BLaER1 (cell line): Measurements from ENCODE around the gene KCNJ10.

Experiments
- H3K27ac ChIP-seq: shearing (Covaris generic); formaldehyde crosslinking; 2 replicates; pipeline ENCODE4 v1.8.1; 2022
- H3K27me3 ChIP-seq: shearing (Covaris generic); formaldehyde crosslinking; 2 replicates; pipeline ENCODE4 v1.8.1; 2022
- H3K36me3 ChIP-seq: shearing (Covaris generic); formaldehyde crosslinking; 2 replicates; pipeline ENCODE4 v1.8.1; 2022
- H3K4me1 ChIP-seq: shearing (Covaris generic); formaldehyde crosslinking; 2 replicates; pipeline ENCODE4 v1.8.1; 2022
- H3K4me2 ChIP-seq: shearing (Covaris generic); formaldehyde crosslinking; 2 replicates; pipeline ENCODE4 v1.8.1; 2022
- H3K4me3 ChIP-seq: shearing (Covaris generic); formaldehyde crosslinking; 2 replicates; pipeline ENCODE4 v1.8.1; 2022
- H3K9ac ChIP-seq: shearing (Covaris generic); formaldehyde crosslinking; 2 replicates; pipeline ENCODE4 v1.8.1; 2022
- H3K9me3 ChIP-seq: shearing (Covaris generic); formaldehyde crosslinking; 2 replicates; pipeline ENCODE4 v1.8.1; 2022
- H4K20me1 ChIP-seq: shearing (Covaris generic); formaldehyde crosslinking; 2 replicates; pipeline ENCODE4 v1.8.1; 2022
- Cebpa-rat ChIP-seq: shearing (Covaris generic); IDR thresholded peaks from 2 replicates; pipeline ENCODE4 v1.8.1; 2022

The KCNJ10 gene

GRCh38 chr1:159985473-159985872 is 84.5 kb downstream of the KCNJ10 start:
- Histone ChIP-seq H3K36me3 (no peaks in the 10 kb centered on the region), H3K9ac (no peak overlapping the region), H3K27ac (no peak overlapping the region), H3K4me2 (no peak overlapping the region), H3K27me3 (no peaks in the 10 kb centered on the region), H3K9me3 (no peaks in the 10 kb centered on the region), H4K20me1 (no peaks in the 10 kb centered on the region), H3K4me1 (no peaks in the 10 kb centered on the region), H3K4me3 (no peak overlapping the region)
- no peak for TF ChIP-seq Cebpa-rat

GRCh38 chr1:159983681-159984080 is 86.3 kb downstream of the KCNJ10 start:
- H3K27me3 ChIP-seq: no peaks in the 10 kb centered on the region
- no peaks in the 10 kb centered on the region for H4K20me1 ChIP-seq
- H3K4me3 ChIP-seq: no peak overlapping the region
- no peak overlapping the region for H3K9ac ChIP-seq
- TF ChIP-seq Cebpa-rat: no peak
- no peaks in the 10 kb centered on the region for H3K9me3 ChIP-seq
- no peak overlapping the region for H3K27ac ChIP-seq
- no peak overlapping the region for H3K4me2 ChIP-seq
- no peaks in the 10 kb centered on the region for H3K36me3 ChIP-seq
- H3K4me1 ChIP-seq: no peaks in the 10 kb centered on the region

- no peaks in the 10 kb centered on the region for H3K4me1 ChIP-seq
- H3K36me3 ChIP-seq: no peaks in the 10 kb centered on the region
- no peaks in the 10 kb centered on the region for H4K20me1 ChIP-seq
- no peak overlapping the region for H3K4me2 ChIP-seq
- TF ChIP-seq Cebpa-rat: no peak
- H3K9ac ChIP-seq: no peak overlapping the region
- no peaks in the 10 kb centered on the region for H3K27me3 ChIP-seq
- H3K27ac ChIP-seq: no peak overlapping the region
- H3K9me3 ChIP-seq: no peaks in the 10 kb centered on the region
- no peak overlapping the region for H3K4me3 ChIP-seq
Measured at GRCh38 chr1:159982280-159982679, 87.7 kb downstream of the KCNJ10 start.

- no peaks in the 10 kb centered on the region for H3K9me3 ChIP-seq
- H3K27me3 ChIP-seq: no peaks in the 10 kb centered on the region
- H3K4me2 ChIP-seq: no peak overlapping the region
- no peak overlapping the region for H3K27ac ChIP-seq
- TF ChIP-seq Cebpa-rat: no peak
- H3K4me3 ChIP-seq: no peak overlapping the region
- H3K36me3 ChIP-seq: no peaks in the 10 kb centered on the region
- H3K4me1 ChIP-seq: no peaks in the 10 kb centered on the region
- no peak overlapping the region for H3K9ac ChIP-seq
- H4K20me1 ChIP-seq: no peaks in the 10 kb centered on the region
Measured at GRCh38 chr1:159981351-159982055, 88.5 kb downstream of the KCNJ10 start.

GRCh38 chr1:159980786-159981185 is 89.2 kb downstream of the KCNJ10 start:
- Histone ChIP-seq H3K9me3 (no peaks in the 10 kb centered on the region), H3K4me1 (no peaks in the 10 kb centered on the region), H3K9ac (no peak overlapping the region), H3K36me3 (no peaks in the 10 kb centered on the region), H4K20me1 (no peaks in the 10 kb centered on the region), H3K27ac (no peak overlapping the region), H3K27me3 (no peaks in the 10 kb centered on the region), H3K4me3 (no peak overlapping the region), H3K4me2 (no peak overlapping the region)
- TF ChIP-seq Cebpa-rat: no peak

- Histone ChIP-seq H3K4me3 (no peak overlapping the region), H3K9ac (no peak overlapping the region), H3K36me3 (no peaks in the 10 kb centered on the region), H3K27me3 (no peaks in the 10 kb centered on the region), H3K4me1 (no peaks in the 10 kb centered on the region), H3K4me2 (no peak overlapping the region), H4K20me1 (no peaks in the 10 kb centered on the region), H3K9me3 (no peaks in the 10 kb centered on the region), H3K27ac (no peak overlapping the region)
- no peak for TF ChIP-seq Cebpa-rat
Measured at GRCh38 chr1:159980076-159980475, 89.9 kb downstream of the KCNJ10 start.

- Histone ChIP-seq H3K27me3 (no peaks in the 10 kb centered on the region), H3K27ac (no peak overlapping the region), H3K9ac (no peak overlapping the region), H3K4me3 (no peak overlapping the region), H3K4me2 (no peak overlapping the region), H3K36me3 (no peaks in the 10 kb centered on the region), H3K9me3 (no peaks in the 10 kb centered on the region), H3K4me1 (no peaks in the 10 kb centered on the region), H4K20me1 (no peaks in the 10 kb centered on the region)
- TF ChIP-seq Cebpa-rat: no peak
Measured at GRCh38 chr1:159979257-159979656, 90.7 kb downstream of the KCNJ10 start.

- H3K27me3 ChIP-seq: no peaks in the 10 kb centered on the region
- no peaks in the 10 kb centered on the region for H4K20me1 ChIP-seq
- TF ChIP-seq Cebpa-rat: no peak
Measured at GRCh38 chr1:159978107-159978398, 91.9 kb downstream of the KCNJ10 start.

GRCh38 chr1:159977364-159978106 is 92.4 kb downstream of the KCNJ10 start:
- Histone ChIP-seq H3K36me3 (no peaks in the 10 kb centered on the region), H3K4me1 (no peaks in the 10 kb centered on the region)
- TF ChIP-seq Cebpa-rat: no peak

More at GRCh38 chr1:159978107-159978398, 91.9 kb downstream of the KCNJ10 start:
- no peaks in the 10 kb centered on the region for H3K36me3 ChIP-seq
- no peaks in the 10 kb centered on the region for H3K9me3 ChIP-seq
- no peak overlapping the region for H3K4me3 ChIP-seq
- no peak overlapping the region for H3K27ac ChIP-seq
- no peaks in the 10 kb centered on the region for H3K4me1 ChIP-seq
- no peak overlapping the region for H3K9ac ChIP-seq
- H3K4me2 ChIP-seq: no peak overlapping the region

GRCh38 chr1:159974350-159974965 is 95.5 kb downstream of the KCNJ10 start:
- no peaks in the 10 kb centered on the region for H3K27me3 ChIP-seq
- H3K9ac ChIP-seq: no peak overlapping the region
- H4K20me1 ChIP-seq: no peaks in the 10 kb centered on the region
- no peaks in the 10 kb centered on the region for H3K36me3 ChIP-seq
- H3K9me3 ChIP-seq: no peaks in the 10 kb centered on the region
- no peak for TF ChIP-seq Cebpa-rat
- H3K4me3 ChIP-seq: no peak overlapping the region
- no peak overlapping the region for H3K4me2 ChIP-seq
- no peaks in the 10 kb centered on the region for H3K4me1 ChIP-seq
- no peak overlapping the region for H3K27ac ChIP-seq

More at GRCh38 chr1:159977364-159978106, 92.4 kb downstream of the KCNJ10 start:
- Histone ChIP-seq H4K20me1 (no peaks in the 10 kb centered on the region), H3K9me3 (no peaks in the 10 kb centered on the region), H3K4me3 (no peak overlapping the region), H3K4me2 (no peak overlapping the region), H3K27ac (no peak overlapping the region), H3K27me3 (no peaks in the 10 kb centered on the region), H3K9ac (no peak overlapping the region)
